ENCODE results near the gene ISCU.
A peak's percentile ranks its signal among the peaks of the same experiment; 100 is the strongest.

ISCU gene

GRCh38 chr12:108562348-108563135, at the start of gene ISCU:
Gene ISCU (plus strand): TSS chr12:108562596. CDS start chr12:108562623, 27 bp downstream.
- Histone ChIP-seq H3K9me3 (ENCODE audit: control insufficient read depth, insufficient read depth, low read length) (no peaks in the 10 kb centered on the region), H3F3A (ENCODE audit: control insufficient read depth, insufficient read depth) (peaks cover 8% of the 10 kb centered on the region; the same call in 1 of the 2 replicates), H3K79me2 (ENCODE audit: control insufficient read depth, low read length) (peaks cover 64% of the 10 kb centered on the region), H4K20me1 (ENCODE audit: control insufficient read depth, insufficient read depth, low read depth, low read length) (peaks cover 7% of the 10 kb centered on the region; the same call in 1 of the 2 replicates), H3K9me2 (replicated peaks; ENCODE audit: control insufficient read depth, low read length) (no peaks in the 10 kb centered on the region), H3K27me3 (ENCODE audit: control insufficient read depth, low read length) (no peaks in the 10 kb centered on the region), H3K27ac (ENCODE audit: low read depth, low read length) (peak within 1 kb of the TSS; percentile 87), H3K4me3 (ENCODE audit: low read length) (peak within 1 kb of the TSS; percentile 93), H3K36me3 (ENCODE audit: control insufficient read depth, low read length) (peaks cover 76% of the 10 kb centered on the region), H3K4me2 (ENCODE audit: low read length) (peak within 1 kb of the TSS; percentile 98), H3K4me1 (ENCODE audit: control insufficient read depth, low read length) (peaks cover 65% of the 10 kb centered on the region)
- TF ChIP-seq, protein P1, sequence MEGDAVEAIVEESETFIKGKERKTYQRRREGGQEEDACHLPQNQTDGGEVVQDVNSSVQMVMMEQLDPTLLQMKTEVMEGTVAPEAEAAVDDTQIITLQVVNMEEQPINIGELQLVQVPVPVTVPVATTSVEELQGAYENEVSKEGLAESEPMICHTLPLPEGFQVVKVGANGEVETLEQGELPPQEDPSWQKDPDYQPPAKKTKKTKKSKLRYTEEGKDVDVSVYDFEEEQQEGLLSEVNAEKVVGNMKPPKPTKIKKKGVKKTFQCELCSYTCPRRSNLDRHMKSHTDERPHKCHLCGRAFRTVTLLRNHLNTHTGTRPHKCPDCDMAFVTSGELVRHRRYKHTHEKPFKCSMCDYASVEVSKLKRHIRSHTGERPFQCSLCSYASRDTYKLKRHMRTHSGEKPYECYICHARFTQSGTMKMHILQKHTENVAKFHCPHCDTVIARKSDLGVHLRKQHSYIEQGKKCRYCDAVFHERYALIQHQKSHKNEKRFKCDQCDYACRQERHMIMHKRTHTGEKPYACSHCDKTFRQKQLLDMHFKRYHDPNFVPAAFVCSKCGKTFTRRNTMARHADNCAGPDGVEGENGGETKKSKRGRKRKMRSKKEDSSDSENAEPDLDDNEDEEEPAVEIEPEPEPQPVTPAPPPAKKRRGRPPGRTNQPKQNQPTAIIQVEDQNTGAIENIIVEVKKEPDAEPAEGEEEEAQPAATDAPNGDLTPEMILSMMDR (IDR thresholded peaks at IDR 0.05; ENCODE audit: low read depth, low read length, poor library complexity, severe bottlenecking) = no peak
- TF ChIP-seq EZH2phosphoT487 (IDR thresholded peaks at IDR 0.05; ENCODE audit: borderline replicate concordance, low read length) = no peak

GRCh38 chr12:108514468-108514972, 47.9 kb upstream of the ISCU start:
- H3K4me2 ChIP-seq (ENCODE audit: low read length) = peak overlapping the region; percentile 59
- 0 out of 2 replicates have a peak, but pooled peaks cover 9% of the 10 kb centered on the region for H3F3A ChIP-seq (ENCODE audit: control insufficient read depth, insufficient read depth)
- no peak for TF ChIP-seq EZH2phosphoT487 (IDR thresholded peaks at IDR 0.05; ENCODE audit: borderline replicate concordance, low read length)
- TF ChIP-seq, protein P1 (IDR thresholded peaks at IDR 0.05; ENCODE audit: low read depth, low read length, poor library complexity, severe bottlenecking) = no peak
- no peak overlapping the region for H3K27ac ChIP-seq (ENCODE audit: low read depth, low read length)
- peaks cover 47% of the 10 kb centered on the region for H3K4me1 ChIP-seq (ENCODE audit: control insufficient read depth, low read length)
- H4K20me1 ChIP-seq (ENCODE audit: control insufficient read depth, insufficient read depth, low read depth, low read length) = peaks cover 4% of the 10 kb centered on the region; the same call in 1 of the 2 replicates
- no peaks in the 10 kb centered on the region for H3K9me2 ChIP-seq (replicated peaks; ENCODE audit: control insufficient read depth, low read length)
- H3K36me3 ChIP-seq (ENCODE audit: control insufficient read depth, low read length) = peaks cover 32% of the 10 kb centered on the region
- H3K9me3 ChIP-seq (ENCODE audit: control insufficient read depth, insufficient read depth, low read length) = no peaks in the 10 kb centered on the region
- H3K79me2 ChIP-seq (ENCODE audit: control insufficient read depth, low read length) = peaks cover 26% of the 10 kb centered on the region
- no peaks in the 10 kb centered on the region for H3K27me3 ChIP-seq (ENCODE audit: control insufficient read depth, low read length)
- peak overlapping the region; percentile 92 for H3K4me3 ChIP-seq (ENCODE audit: low read length)

GRCh38 chr12:108514973-108515814, 47.2 kb upstream of the ISCU start, which contains the start of gene FICD:
Gene FICD (plus strand): TSS chr12:108515277. CDS start chr12:108516973, 1,696 bp downstream.
- Histone ChIP-seq H3K9me2 (replicated peaks; ENCODE audit: control insufficient read depth, low read length) (no peaks in the 10 kb centered on the region), H3K9me3 (ENCODE audit: control insufficient read depth, insufficient read depth, low read length) (no peaks in the 10 kb centered on the region), H3F3A (ENCODE audit: control insufficient read depth, insufficient read depth) (peaks cover 15% of the 10 kb centered on the region; the same call in 1 of the 2 replicates), H3K79me2 (ENCODE audit: control insufficient read depth, low read length) (peaks cover 29% of the 10 kb centered on the region), H3K4me3 (ENCODE audit: low read length) (peak within 1 kb of the TSS; percentile 92), H3K4me1 (ENCODE audit: control insufficient read depth, low read length) (peaks cover 47% of the 10 kb centered on the region), H3K27ac (ENCODE audit: low read depth, low read length) (peak within 1 kb of the TSS; percentile 57), H4K20me1 (ENCODE audit: control insufficient read depth, insufficient read depth, low read depth, low read length) (peaks cover 4% of the 10 kb centered on the region; the same call in 1 of the 2 replicates), H3K4me2 (ENCODE audit: low read length) (peak within 1 kb of the TSS; percentile 84), H3K36me3 (ENCODE audit: control insufficient read depth, low read length) (peaks cover 39% of the 10 kb centered on the region), H3K27me3 (ENCODE audit: control insufficient read depth, low read length) (no peaks in the 10 kb centered on the region)
- TF ChIP-seq, protein P1 (IDR thresholded peaks at IDR 0.05; ENCODE audit: low read depth, low read length, poor library complexity, severe bottlenecking) = no peak
- no peak for TF ChIP-seq EZH2phosphoT487 (IDR thresholded peaks at IDR 0.05; ENCODE audit: borderline replicate concordance, low read length)
